GM18502 (cell line): ENCODE measurements around the gene MAP4.

ENCODE experiments used
- ATAC-seq: cut with Tn5 transposase; IDR thresholded peaks from one replicate; pipeline ENCODE4 v1.9.1; 2021; ENCODE audit warnings: mild to moderate bottlenecking; ENCODE audit not compliant: unreplicated experiment, poor library complexity

The MAP4 gene

DNA sequence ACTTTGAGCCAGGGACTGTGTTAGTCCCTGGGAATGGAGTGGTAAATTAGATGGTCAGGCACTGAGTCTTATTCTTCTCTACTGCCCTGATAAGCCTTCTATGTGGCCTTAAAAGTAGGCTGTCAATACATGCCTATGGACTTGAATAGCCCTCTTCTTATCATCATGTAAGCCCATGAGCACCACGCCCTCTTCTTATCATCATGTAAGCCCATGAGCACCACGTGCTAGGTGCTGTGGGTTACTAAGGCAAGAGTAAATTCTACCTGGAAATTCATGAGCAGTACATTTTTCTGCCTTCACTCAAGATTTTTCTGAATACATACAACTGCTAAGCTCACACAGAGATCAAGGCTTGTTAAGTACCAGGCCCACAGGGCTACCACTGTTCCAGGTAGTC is 144.8 kb downstream of the MAP4 start:
- no peak for ATAC-seq

DNA sequence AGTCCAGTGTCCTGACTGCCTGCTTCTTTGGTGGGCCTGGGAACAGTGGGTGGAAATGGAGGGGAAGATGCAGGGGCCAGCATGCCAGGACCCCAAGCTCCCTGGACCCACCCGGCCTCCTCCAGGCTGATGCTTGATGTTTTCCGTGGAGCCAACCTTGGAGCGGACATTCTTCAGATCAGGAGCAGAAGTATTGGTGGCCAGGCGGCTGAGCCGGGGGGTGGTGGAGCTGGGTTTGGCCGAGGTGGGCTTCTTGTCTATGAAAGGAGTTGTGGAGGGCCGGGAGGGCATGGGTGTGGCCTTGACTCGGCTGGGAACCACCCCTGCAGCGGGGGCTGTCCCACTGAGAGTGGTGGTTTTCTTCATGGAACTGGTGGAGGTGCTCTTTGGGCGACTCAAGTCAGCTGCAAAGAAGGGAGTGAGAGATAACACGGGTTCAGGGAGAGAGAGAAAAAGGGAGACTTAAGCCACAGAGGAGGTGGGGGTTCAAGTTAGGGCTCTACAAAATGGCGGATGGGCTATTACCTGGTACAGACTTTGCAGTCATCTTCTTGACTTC is 145.4 kb downstream of the MAP4 start:
- no peak for ATAC-seq

DNA sequence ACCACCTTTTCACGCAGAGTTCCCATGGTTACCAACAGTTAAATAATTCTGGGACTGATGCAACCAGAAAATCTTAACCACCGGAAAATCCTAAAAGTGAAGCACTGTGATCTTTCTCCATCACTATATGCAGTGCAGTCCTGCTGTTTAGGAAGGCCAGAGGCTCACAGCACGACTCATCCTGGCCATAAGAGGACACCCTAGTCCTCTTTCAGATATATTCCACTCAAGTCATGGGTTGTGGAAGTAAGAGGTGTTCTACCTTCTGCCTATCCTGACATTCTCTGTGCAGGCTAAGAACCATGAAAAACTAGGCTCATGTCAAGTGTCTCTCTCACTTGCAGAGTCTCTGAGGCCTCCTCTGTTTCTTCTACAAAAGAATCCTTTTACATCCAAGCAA is 146.1 kb downstream of the MAP4 start:
- ATAC-seq = no peak

DNA sequence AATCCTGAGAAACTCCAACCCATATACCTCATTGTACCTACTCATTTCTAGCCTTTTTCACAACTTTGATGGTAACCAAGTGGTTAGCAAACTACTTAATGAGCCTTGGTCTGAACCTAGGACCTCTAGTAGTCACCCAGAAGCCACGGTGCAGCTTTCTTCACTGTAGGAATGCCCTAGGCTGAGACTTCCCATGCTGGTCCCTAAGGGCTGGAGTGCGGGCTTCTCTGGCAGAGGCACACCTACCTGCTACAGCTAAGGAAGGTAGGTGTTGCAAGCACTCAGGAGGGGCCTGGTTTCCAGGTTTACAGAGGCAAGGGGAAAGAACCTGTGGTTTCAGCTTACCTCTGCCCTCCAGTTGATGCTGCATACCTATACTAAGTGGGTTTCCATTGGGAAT is 147.9 kb downstream of the MAP4 start:
- no peak for ATAC-seq

DNA sequence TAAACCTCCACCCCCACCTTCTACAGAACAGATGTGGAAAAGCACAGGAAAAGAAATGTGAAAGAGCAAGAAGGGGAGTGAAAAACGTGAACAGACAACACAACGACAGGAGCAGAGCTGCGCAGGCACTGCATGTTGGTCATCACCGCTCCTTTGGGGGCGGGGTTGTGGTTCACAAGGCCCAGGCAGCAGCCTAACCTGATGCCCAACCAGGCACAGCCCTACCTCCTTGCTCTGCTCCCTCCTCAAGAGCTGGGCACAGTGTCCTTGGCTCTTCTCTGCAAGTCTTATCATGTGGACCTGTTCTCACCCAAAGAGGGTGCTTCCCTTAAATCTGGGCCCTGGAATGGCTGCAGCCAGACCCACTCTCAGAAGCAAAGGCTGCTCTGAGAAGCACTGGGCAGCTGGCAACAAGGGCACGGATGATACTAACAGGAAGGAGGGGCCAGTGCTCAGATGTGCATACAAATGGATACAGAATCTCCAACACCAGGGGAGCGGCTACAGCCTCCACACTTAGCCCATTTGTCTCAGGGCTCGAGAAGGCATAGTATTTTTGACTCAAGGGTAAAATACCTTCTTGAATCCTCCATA is 148.7 kb downstream of the MAP4 start:
- ATAC-seq = no peak

DNA sequence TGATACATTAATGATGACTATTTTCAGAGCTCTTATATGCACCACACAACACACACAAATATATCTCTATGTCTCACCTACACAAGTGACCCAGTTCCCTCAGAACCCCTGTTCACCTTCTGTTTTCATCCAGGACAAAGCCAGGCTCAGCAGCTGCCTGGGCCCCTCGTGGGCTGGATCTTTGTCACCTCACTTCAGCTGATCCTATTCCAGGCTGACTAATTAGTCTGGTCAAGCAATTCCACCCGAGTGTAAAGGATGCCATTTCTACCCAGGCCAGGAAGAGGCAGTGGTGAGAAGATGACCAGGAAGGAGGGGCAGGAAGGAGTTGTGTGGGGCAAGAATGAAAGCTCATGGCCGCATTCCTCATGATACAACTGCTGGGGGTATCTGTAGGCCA is 151.0 kb downstream of the MAP4 start:
- no peak for ATAC-seq

DNA sequence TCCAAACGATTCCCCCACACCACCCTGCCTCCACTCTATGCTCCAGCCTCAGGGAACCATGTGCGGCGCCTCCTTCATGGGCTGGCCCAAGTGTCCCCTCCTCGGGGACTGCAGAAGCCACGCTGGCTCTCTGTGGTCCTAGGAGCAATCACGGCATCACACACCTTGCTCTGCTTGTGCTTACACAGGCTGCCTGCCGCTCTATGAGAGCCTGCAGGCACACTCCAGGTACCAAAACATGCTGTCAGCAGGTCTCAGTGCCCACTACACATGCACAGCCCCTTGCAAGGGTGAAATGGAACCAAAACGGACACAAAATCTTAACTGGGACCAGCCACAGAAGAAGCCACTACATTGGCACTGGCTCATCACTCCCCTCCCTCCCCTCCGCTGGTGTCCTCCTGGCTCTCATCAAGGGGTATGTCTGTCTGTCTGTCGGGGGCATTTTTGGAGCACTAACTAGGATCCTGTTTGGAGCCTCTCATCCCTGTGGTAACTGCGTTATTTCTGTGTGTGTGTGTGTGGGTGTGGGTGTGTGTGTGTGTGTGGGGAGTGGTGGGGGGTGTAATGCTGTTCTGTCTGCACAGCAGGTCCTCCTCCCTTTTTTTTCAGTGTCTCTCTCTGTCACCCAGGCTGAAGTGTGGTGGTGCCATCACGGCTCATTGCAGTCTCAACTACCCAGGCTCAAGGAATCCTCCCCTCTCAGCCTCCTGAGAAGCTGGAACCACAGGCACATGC is 152.7 kb downstream of the MAP4 start:
- ATAC-seq = no peak

DNA sequence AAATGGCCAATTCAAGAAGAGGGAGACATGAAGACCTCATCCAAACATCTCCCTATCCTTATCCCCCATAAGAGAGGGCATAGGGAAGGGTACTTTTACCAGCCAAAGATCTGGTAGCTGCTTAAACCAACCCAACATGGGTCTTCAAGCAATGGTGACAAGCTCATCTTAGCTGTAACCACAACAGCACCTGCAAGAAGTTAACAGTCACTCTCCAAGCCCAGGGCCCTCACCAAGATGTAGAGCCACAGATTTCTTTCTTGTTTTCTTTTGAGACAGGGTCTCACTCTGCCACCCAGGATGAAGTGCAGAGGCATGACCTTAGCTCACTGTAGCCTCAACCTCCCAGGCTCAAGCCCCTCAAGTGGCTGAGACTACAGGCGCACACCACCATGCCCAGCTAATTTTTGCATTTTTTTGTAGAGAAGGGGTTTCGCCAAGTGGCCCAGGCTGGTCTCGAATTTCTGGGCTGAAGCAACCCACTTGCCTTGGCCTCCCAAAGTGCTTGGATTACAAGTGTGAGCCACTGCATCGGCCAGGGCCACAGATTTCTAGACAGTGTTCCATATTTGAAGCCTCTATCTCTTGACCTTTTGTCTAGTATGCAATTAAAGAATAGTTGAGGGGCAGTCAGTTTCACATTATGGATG is 156.1 kb downstream of the MAP4 start:
- ATAC-seq = no peak

DNA sequence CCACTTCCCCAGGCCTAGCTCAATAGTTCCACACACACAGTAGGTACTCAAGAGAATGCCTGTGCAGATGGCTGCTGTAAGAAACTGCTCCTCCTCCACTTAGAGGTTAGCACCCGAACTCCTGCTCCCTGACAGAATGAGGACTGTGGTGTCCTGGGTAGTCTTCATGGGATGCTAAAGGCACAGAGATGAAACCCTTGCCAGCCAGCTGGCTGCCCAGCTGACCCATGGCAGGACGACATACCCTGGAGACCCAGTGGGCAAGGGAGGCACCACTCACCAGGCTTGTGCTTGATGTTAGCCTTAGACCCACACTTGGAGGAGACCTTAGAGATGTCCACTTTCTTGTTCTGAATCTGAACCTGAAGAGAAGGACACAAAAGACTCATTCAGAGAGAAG is 159.1 kb downstream of the MAP4 start:
- no peak for ATAC-seq

DNA sequence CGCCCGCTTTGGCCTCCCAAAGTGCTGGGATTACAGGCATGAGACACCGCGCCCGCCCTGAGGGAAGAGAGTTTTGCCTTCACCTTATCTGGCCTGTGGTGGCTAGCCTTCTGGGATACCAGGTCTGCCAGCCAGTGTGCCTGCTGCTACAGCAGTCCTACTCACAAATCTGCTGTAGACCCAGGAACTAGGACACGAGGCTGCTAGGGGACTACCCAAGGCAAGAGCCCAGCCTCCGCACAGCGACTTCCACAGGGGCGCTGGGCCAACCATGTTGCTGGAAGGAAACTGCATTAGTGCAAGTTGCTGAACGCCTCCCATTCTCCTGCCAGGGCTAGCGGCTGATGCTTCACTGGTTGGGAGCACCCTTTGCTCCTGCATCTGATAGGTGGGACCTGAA is 159.5 kb downstream of the MAP4 start:
- no peak for ATAC-seq

DNA sequence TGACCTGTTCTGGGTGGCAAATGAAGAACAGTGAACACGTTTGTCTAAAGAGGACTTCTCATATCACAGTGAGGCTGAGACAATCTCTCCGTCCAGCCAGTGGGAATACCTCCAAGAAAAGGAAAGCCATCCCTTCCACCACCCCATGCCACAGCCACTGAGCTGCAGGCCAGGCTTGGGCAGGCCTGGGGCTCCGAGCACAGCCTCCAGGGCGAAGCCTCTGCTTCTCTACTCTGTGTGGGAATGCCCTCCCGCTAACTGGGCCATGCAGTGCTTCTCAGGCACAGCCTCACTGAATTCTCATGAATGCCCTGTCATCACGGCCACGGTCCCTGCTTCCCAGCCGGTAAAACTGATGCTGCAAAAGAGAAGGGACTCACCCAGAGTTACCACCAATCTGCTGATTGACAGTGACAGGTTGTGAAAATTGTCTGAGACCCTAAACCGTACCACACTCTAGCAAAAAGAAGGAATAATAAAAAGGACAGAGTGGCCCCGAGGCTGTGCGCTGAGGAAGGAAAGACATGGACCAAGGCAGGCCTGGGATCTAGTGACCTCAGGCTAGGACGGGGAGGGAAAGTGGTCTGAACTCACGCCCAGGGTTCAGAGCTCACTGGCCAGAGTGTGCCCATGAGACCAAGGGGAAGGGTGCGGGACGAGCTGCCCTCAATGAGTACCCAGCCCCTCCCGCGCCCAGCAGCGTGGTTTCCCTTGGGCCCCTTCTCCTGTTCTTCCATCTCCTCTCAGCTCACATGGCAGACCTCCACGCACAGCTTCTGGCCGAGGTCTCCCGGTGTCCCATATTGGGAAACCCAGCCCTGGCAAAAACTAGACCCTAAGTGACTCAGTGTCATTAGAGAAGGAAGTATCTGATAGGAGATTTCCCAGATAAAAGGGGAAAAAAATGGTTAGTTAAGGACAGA is 160.5 kb downstream of the MAP4 start:
- no peak for ATAC-seq

DNA sequence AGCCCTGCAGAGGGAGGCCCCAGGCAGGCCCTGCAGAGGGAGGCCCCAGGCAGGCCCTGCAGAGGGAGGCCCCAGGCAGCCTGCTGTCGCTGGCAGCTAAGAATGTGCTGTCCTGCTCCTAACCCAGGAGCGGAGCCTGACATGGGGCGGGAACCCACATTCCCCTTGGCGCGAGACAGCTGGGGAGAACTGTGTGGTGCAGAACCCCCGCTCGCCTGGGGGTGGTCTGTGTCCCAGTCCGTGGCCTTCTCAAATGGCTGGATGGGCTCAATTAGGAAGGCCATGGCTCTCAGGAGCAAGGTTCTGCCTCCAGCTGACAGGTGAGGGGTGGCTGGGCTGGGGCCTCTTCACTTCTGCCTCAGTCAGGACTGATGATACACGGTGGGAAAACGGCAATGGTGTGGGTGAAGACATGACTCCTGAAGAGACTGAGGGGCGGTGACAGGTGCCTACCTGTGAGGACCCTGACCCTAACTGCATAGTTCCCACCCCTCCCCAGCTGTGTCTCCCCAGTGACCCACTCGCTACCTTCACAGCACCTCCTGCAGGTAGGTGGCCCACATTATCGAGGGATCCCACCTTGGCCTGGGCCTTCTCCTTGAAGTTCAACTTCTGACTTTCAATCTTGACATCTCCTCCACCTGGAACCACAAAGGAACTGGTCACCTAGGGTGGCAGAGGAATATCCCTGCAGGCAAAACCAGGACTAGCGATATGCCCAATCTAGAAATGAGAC is 161.3 kb downstream of the MAP4 start:
- no peak for ATAC-seq

DNA sequence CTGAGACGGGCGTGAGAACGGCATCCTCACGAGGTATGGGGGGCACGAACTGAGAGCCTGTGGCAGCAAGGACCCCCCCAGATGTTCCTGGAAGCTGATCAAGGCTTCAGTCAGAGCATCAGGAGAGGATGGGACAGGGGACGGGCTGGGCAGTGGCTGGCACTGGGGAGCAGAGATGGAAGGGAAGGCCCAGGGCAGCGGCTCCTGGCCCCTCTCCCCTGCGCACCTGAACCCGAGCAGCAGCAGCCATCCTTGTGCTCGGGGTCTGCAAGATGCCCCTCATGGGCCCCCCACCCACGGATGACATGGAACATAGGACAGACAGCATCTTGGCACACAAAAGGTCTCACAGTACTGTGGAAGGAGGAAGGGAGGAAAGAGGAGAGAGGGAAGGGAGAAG is 161.9 kb downstream of the MAP4 start:
- ATAC-seq = no peak

DNA sequence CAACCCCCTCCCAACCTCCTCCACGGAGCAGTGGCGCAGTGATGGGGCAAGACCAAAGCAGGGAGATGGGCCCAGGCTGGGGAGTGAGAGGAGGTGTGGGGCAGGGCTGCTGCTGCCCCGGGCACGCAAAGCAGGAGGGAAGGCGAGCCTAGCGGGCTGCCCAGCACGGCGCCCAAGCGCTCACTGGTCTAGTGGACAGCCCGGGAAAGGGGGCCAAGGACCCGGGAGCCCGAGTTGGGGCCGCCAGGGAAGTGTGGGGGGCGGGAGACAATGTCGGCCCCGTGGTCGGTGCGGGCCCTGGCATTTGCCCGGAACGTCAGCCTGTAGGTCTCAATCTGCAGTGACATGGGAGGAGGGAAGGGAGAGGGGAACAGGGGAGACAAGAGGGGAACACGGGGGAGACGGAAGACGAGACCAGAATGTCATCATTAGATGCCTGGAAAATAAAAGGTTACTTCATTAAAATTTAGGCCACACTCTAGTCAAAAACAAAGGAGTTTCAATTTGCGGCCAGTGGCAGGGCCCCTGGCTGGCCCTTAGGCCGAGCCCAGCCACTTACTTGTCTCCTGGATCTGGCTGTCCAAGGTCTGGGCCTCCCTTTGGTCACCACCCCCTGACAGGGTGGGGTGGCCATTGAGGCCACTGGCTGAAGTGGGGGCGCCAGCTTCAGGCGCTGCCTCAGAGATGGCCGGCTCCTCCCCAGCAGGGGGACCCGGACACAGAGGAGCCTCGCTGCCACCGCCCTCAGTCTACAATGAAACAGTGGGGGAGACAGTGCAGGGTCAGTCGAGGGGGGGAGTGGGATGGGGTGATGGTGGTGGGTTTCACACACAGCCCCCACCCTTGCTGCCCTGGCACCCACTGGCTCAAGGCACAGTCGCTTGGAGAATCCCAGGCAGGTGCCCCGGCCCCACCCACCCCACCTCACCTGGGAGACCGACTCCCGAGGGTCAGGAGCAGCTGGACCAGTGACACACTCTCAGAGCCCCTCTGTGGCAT is 163.3 kb downstream of the MAP4 start:
- ATAC-seq = no peak

DNA sequence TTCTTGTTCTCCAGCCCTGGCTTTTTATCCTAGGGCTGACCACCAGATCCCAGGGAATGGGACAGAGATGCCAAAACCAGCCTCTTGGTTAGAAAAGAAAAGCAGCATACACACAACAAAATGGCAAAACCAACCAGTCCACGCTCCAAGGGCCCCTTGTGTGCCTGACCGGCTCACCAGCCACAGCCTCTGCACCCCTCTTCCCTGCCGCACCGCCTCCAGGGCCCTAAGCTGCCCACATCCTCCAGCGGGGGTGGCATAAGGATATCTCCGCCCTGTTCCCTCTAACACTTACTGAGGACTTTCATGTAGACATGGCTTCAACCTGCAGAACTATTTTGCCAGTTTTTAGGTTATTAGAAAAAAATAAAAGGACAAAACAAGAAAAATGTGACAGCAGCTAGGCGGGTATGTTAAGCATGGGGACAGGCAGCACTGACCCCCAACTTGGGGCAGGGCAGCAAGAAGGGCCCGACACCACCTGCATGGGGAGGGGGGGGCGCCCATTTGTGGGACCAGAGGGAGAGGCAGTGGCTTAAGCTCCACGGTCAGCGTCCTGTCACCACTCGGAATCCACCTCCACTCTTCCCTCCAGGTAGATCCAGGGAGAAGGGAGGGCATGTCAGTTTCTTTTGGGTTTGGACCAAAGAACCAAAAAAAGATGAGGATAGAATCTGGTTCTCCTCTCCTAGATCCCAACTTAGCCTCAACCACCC is 164.2 kb downstream of the MAP4 start:
- no peak for ATAC-seq

DNA sequence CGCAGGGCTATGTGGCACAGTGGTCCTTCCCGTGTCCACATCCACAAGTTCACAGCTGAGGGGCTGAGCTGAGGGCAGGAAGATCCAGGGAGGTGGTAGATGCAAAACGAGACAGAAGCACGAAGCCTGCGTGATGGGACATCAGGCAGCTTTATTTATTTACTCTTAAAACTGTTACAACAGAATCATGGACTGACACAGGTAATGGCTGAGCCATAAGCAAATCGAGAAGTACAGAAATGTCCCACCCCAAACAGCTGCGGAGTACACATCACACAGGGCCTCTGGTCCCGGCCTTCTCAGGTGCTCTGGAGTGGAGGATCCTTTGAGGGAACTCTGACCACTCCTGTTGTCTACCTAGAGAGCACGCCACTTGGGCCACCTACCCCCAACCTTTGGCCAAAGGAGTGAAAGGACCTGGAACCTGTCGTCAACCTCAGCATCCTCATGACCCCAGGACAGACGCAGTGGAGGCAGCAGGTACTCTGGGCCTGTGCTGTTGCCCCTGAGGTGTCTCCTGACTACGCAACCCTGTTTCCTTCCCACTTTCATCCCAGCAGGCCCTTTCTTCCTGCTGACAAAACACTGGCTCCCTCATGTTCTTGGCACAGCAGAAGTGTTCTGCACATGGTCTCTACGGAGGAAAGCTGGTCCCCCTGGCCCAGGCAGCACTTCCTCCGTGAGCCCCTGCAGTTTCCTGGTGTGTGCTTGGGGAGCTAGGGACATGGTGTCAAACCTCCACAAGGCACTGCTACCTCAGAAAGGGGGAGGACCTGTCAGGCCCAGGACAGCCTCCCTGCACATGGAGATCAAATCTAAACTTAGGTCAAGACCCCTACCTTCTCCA is 165.4 kb downstream of the MAP4 start:
- ATAC-seq = no peak
